Neural cell (in vitro differentiated cells): ENCODE data around the gene SIGLEC6. TPM values are rescaled to one million over a fixed set of nuclear protein-coding genes. Genes with fewer than 3 reads are reported as not detected.

Source experiments
- H2AFZ ChIP-seq: fragments of 200-600, 300-800 bp; sonication (generic), shearing (Covaris generic); 2 replicates; pipeline ENCODE4 v1.6.0; 2014; ENCODE audit warnings: low read depth, mild to moderate bottlenecking, antibody characterized with exemption, low read length, moderate library complexity
- H3F3A ChIP-seq: fragments of 200-600 bp; shearing (Covaris generic); 2 replicates; pipeline ENCODE4 v1.6.1; 2016; ENCODE audit warnings: mild to moderate bottlenecking, moderate library complexity, mixed read lengths, antibody characterized with exemption, low read length; ENCODE audit not compliant: insufficient read depth, poor library complexity, severe bottlenecking
- H3K27ac ChIP-seq: fragments of 200-600, 300-800 bp; sonication (generic), shearing (Covaris generic); 2 replicates; pipeline ENCODE4 v1.5.1; 2014; ENCODE audit warnings: mild to moderate bottlenecking, low read length, moderate library complexity
- H3K27me3 ChIP-seq: fragments of 300-800, 200-600 bp; sonication (generic), shearing (Covaris generic); 2 replicates; pipeline ENCODE4 v1.6.0; 2014; ENCODE audit warnings: mild to moderate bottlenecking, low read depth, low read length, moderate library complexity; ENCODE audit not compliant: insufficient read depth
- H3K36me3 ChIP-seq: fragments of 300-800, 200-600 bp; sonication (generic), shearing (Covaris generic); 2 replicates; pipeline ENCODE4 v1.5.1; 2014; ENCODE audit warnings: mild to moderate bottlenecking, antibody characterized with exemption, low read length, moderate library complexity; ENCODE audit not compliant: insufficient read depth
- H3K4me2 ChIP-seq: fragments of 300-800, 200-600 bp; sonication (generic), shearing (Covaris generic); 2 replicates; pipeline ENCODE4 v1.6.0; 2014; ENCODE audit warnings: mild to moderate bottlenecking, low read length
- H3K4me3 ChIP-seq: fragments of 300-800, 200-600 bp; sonication (generic), shearing (Covaris generic); 2 replicates; pipeline ENCODE4 v1.5.1; 2014; ENCODE audit warnings: mild to moderate bottlenecking, low read length, moderate library complexity
- H3K79me2 ChIP-seq: fragments of 200-600 bp; shearing (Covaris generic); replicated peaks from 2 replicates; pipeline ENCODE4 v1.6.0; 2014; ENCODE audit warnings: mild to moderate bottlenecking, low read length, moderate library complexity; ENCODE audit not compliant: insufficient read depth
- H3K9ac ChIP-seq: fragments of 300-800, 200-600 bp; sonication (generic), shearing (Covaris generic); 2 replicates; pipeline ENCODE4 v1.6.1; 2016; ENCODE audit warnings: mild to moderate bottlenecking, low read length, mixed read lengths
- H3K9me2 ChIP-seq: fragments of 200-600 bp; shearing (Covaris generic); 2 replicates; pipeline ENCODE4 v1.6.1; 2016; ENCODE audit warnings: mild to moderate bottlenecking, low read length, mixed read lengths; ENCODE audit not compliant: insufficient read depth
- H3K9me3 ChIP-seq: fragments of 200-600, 300-800 bp; sonication (generic), shearing (Covaris generic); 2 replicates; pipeline ENCODE4 v1.6.1; 2016; ENCODE audit warnings: mild to moderate bottlenecking, mixed run types, low read length, moderate library complexity, mixed read lengths
- H4K20me1 ChIP-seq: fragments of 200-600 bp; shearing (Covaris generic); 2 replicates; pipeline ENCODE4 v1.6.1; 2016; ENCODE audit warnings: mild to moderate bottlenecking, mixed run types; ENCODE audit not compliant: insufficient read depth
- CTCF ChIP-seq: fragments of 450-650 bp; IDR thresholded peaks from 2 replicates; pipeline ENCODE4 v1.5.1; 2014; ENCODE audit warnings: antibody characterized with exemption, mild to moderate bottlenecking, moderate library complexity; ENCODE audit not compliant: poor library complexity, severe bottlenecking
- EP300 ChIP-seq: fragments of 450-650 bp; conservative IDR thresholded peaks from 2 replicates; pipeline ENCODE4 v1.6.1; 2014; ENCODE audit warnings: antibody characterized with exemption, mild to moderate bottlenecking, moderate library complexity; ENCODE audit not compliant: poor library complexity, severe bottlenecking
- EZH2 ChIP-seq: fragments of 200-600, 300-800 bp; shearing (Covaris generic), sonication (generic); IDR thresholded peaks from 2 replicates; pipeline ENCODE4 v1.6.1; 2014; ENCODE audit warnings: antibody characterized with exemption, low read length, borderline replicate concordance, mild to moderate bottlenecking; ENCODE audit not compliant: insufficient read depth, poor library complexity, severe bottlenecking
- MXI1 ChIP-seq: fragments of 450-650 bp; conservative IDR thresholded peaks from 2 replicates; pipeline ENCODE4 v1.6.1; 2014; ENCODE audit warnings: antibody characterized with exemption, mild to moderate bottlenecking; ENCODE audit not compliant: poor library complexity, severe bottlenecking
- POLR2AphosphoS5 ChIP-seq: IDR thresholded peaks from 2 replicates; pipeline ENCODE4 v1.6.1; 2012
- RAD21 ChIP-seq: fragments of 450-650 bp; conservative IDR thresholded peaks from 2 replicates; pipeline ENCODE4 v1.6.1; 2014; ENCODE audit warnings: antibody characterized with exemption, mild to moderate bottlenecking, moderate library complexity
- REST ChIP-seq: IDR thresholded peaks from 2 replicates; pipeline ENCODE4 v1.6.1; 2012; ENCODE audit warnings: borderline replicate concordance
- SMC3 ChIP-seq: fragments of 450-650 bp; conservative IDR thresholded peaks from 2 replicates; pipeline ENCODE4 v1.6.1; 2014; ENCODE audit warnings: antibody characterized with exemption, mild to moderate bottlenecking, moderate library complexity; ENCODE audit not compliant: poor library complexity
- TAF1 ChIP-seq: IDR thresholded peaks from 2 replicates; pipeline ENCODE4 v1.6.1; 2012; ENCODE audit warnings: low read depth
- polyA minus RNA-seq: library from RNA; depleted of rRNA, polyadenylated mRNA; stranded (reverse); fragments of >200 nt; gene quantifications from 2 replicates; pipeline ENCODE4 v1.2.3, GENCODE V29; 2014
- polyA plus RNA-seq: library from polyadenylated mRNA; depleted of rRNA; stranded (reverse); fragments of >200 nt; gene quantifications from 2 replicates; pipeline ENCODE4 v1.2.3, GENCODE V29; 2014

The SIGLEC6 gene
- polyA plus RNA-seq (not detected in 2 replicates), polyA minus RNA-seq (not detected in 2 replicates)

- no peaks in the 10 kb centered on the region for H3K27me3 ChIP-seq
- no peaks in the 10 kb centered on the region for H3K36me3 ChIP-seq
- no peak within 1 kb of the TSS for H3K9ac ChIP-seq
- no peaks in the 10 kb centered on the region for H3K9me3 ChIP-seq
- H2AFZ ChIP-seq: no peak within 1 kb of the TSS
- TF ChIP-seq MXI1 (no peak), RAD21 (no peak), POLR2AphosphoS5 (no peak), REST (no peak), EP300 (no peak)
- H3F3A ChIP-seq: no peaks in the 10 kb centered on the region
- H3K79me2 ChIP-seq: no peaks in the 10 kb centered on the region
- H3K4me3 ChIP-seq: no peak within 1 kb of the TSS
- no peak within 1 kb of the TSS for H3K27ac ChIP-seq
- H3K9me2 ChIP-seq: no peaks in the 10 kb centered on the region
- H4K20me1 ChIP-seq: no peaks in the 10 kb centered on the region
- H3K4me2 ChIP-seq: no peak within 1 kb of the TSS
These were observed at the start of gene SIGLEC6 for GRCh38 chr19:51531349-51532315. SIGLEC6 (minus strand) TSS chr19:51531670; CDS start chr19:51531648, 22 bp downstream.

GRCh38 chr19:51576850-51577249, 45.4 kb upstream of the SIGLEC6 start:
- H2AFZ ChIP-seq: no peak overlapping the region
- no peak overlapping the region for H3K9ac ChIP-seq
- H3K4me3 ChIP-seq: no peak overlapping the region
- peaks cover 15% of the 10 kb centered on the region for H3K79me2 ChIP-seq
- no peak overlapping the region for H3K27ac ChIP-seq
- no peak overlapping the region for H3K4me2 ChIP-seq
- no peaks in the 10 kb centered on the region for H4K20me1 ChIP-seq
- H3K36me3 ChIP-seq: no peaks in the 10 kb centered on the region
- H3K9me2 ChIP-seq: no peaks in the 10 kb centered on the region
- H3F3A ChIP-seq: no peaks in the 10 kb centered on the region
- TF ChIP-seq EP300: no peak
- TF ChIP-seq CTCF: no peak
- no peak for TF ChIP-seq TAF1
- TF ChIP-seq RAD21: no peak
- TF ChIP-seq POLR2AphosphoS5: no peak
- no peak for TF ChIP-seq EZH2
- no peak for TF ChIP-seq SMC3
- TF ChIP-seq REST: no peak
- TF ChIP-seq MXI1: no peak
- no peaks in the 10 kb centered on the region for H3K27me3 ChIP-seq
- no peaks in the 10 kb centered on the region for H3K9me3 ChIP-seq
